ENCODE data around the gene SOX2. TPM values are rescaled to one million over a fixed set of nuclear protein-coding genes. Genes with fewer than 3 reads are reported as not detected.
A peak's percentile ranks its signal among the peaks of the same experiment; 100 is the strongest.

The SOX2 gene
- total RNA-seq, 1 donor from 2014 or later, result not detected

GRCh38 chr3:181700168-181701087 lies 11.3 kb upstream of the SOX2 start:
- Mint-ChIP-seq H3K27me3 (peaks cover 79% of the 10 kb centered on the region), H3K9me3 (peaks cover 6% of the 10 kb centered on the region), H3K36me3 (ENCODE audit: low read depth) (peaks cover 2% of the 10 kb centered on the region), H3K27ac (no peak overlapping the region), H3K4me3 (peak overlapping the region; percentile 65), H3K4me1 (peaks cover 23% of the 10 kb centered on the region)
- ChIA-PET POLR2A (no interaction called here), CTCF (interaction anchor here (0.8 to 1.3 kb wide), 3 partner anchors 9 to 897 kb away, joined by 3 to 5 read pairs (median 3); no protein-coding TSS in a partner anchor)
- intact Hi-C loops (cut with micrococcal nuclease), result loop anchor here (1.0 to 10.0 kb wide), 2 partner anchors 9 to 376 kb away; no protein-coding TSS in a partner anchor
- ATAC-seq (ENCODE audit: low read depth) (peak; percentile 47), DNase-seq (no peak)
- no peak for TF ChIP-seq CTCF (IDR thresholded peaks at IDR 0.05)

- no peak overlapping the region for H3K27ac Mint-ChIP-seq
- DNase-seq (no peak), ATAC-seq (ENCODE audit: low read depth) (no peak)
- CTCF ChIA-PET, result interaction anchor here (0.8 to 1.3 kb wide), 2 partner anchors 8 to 28 kb away, joined by 3 to 5 read pairs; no protein-coding TSS in a partner anchor
- no peak for TF ChIP-seq CTCF (IDR thresholded peaks at IDR 0.05)
- peaks cover 78% of the 10 kb centered on the region for H3K27me3 Mint-ChIP-seq
- intact Hi-C loops (cut with micrococcal nuclease), result loop anchor here (10.0 kb wide), 1 partner anchor 376 kb away; no protein-coding TSS in a partner anchor
- H3K4me1 Mint-ChIP-seq, result peaks cover 20% of the 10 kb centered on the region
- peaks cover 6% of the 10 kb centered on the region for H3K9me3 Mint-ChIP-seq
- POLR2A ChIA-PET, result no interaction called here
- peaks cover 2% of the 10 kb centered on the region for H3K36me3 Mint-ChIP-seq (ENCODE audit: low read depth)
- no peak overlapping the region for H3K4me3 Mint-ChIP-seq
Measured at GRCh38 chr3:181701096-181701495, 10.6 kb upstream of the SOX2 start.

GRCh38 chr3:181703601-181704420 lies 7.9 kb upstream of the SOX2 start:
- CTCF ChIA-PET, result no interaction called here
- no peak overlapping the region for H3K4me3 Mint-ChIP-seq
- H3K27me3 Mint-ChIP-seq, result peaks cover 70% of the 10 kb centered on the region
- no peak for ATAC-seq (ENCODE audit: low read depth)
- TF ChIP-seq CTCF (IDR thresholded peaks at IDR 0.05), result no peak
- H3K36me3 Mint-ChIP-seq (ENCODE audit: low read depth), result peaks cover 2% of the 10 kb centered on the region
- no peak for DNase-seq
- peaks cover 6% of the 10 kb centered on the region for H3K9me3 Mint-ChIP-seq
- POLR2A ChIA-PET, result no interaction called here
- intact Hi-C loops (cut with micrococcal nuclease), result loop anchor here (10.0 kb wide), 1 partner anchor 379 kb away; no protein-coding TSS in a partner anchor
- peaks cover 14% of the 10 kb centered on the region for H3K4me1 Mint-ChIP-seq
- no peak overlapping the region for H3K27ac Mint-ChIP-seq

- H3K9me3 Mint-ChIP-seq, result peaks cover 6% of the 10 kb centered on the region
- POLR2A ChIA-PET, result no interaction called here
- intact Hi-C loops (cut with micrococcal nuclease), result loop anchor here (5.0 to 10.0 kb wide), 2 partner anchors 380 to 913 kb away; no protein-coding TSS in a partner anchor
- no peak for TF ChIP-seq CTCF (IDR thresholded peaks at IDR 0.05)
- ATAC-seq (ENCODE audit: low read depth) (no peak), DNase-seq (no peak)
- CTCF ChIA-PET, result no interaction called here
- H3K27ac Mint-ChIP-seq, result no peak overlapping the region
- H3K27me3 Mint-ChIP-seq, result peaks cover 67% of the 10 kb centered on the region
- peak overlapping the region; percentile 44 for H3K4me3 Mint-ChIP-seq
- peaks cover 16% of the 10 kb centered on the region for H3K4me1 Mint-ChIP-seq
- peaks cover 2% of the 10 kb centered on the region for H3K36me3 Mint-ChIP-seq (ENCODE audit: low read depth)
Measured at GRCh38 chr3:181704421-181705085, 7.2 kb upstream of the SOX2 start.
